GM12878 (cell line): ENCODE results near the gene NXPH2.

Experiments
- SIN3A ChIP-seq: IDR thresholded peaks from 2 replicates; pipeline ENCODE4 v1.6.1; 2012; ENCODE audit warnings: low read depth, low read length, improper control_type of control experiment
- SUPT20H ChIP-seq: IDR thresholded peaks from 2 replicates; pipeline ENCODE4 v1.6.1; 2011; ENCODE audit warnings: low read depth, mild to moderate bottlenecking, low read length, moderate library complexity, borderline replicate concordance; ENCODE audit not compliant: control insufficient read depth

GRCh38 chr2:138723196-138723987, 56.8 kb downstream of the NXPH2 start:
- TF ChIP-seq SIN3A: no peak
- no peak for TF ChIP-seq SUPT20H
